22Rv1 (cell line): Measurements from ENCODE around the gene PANK4.

ENCODE experiments used
- H3K27ac ChIP-seq: fragments of 450-650 bp; 2 replicates; pipeline ENCODE4 v1.5.1; 2017
- CTCF ChIP-seq: fragments of 450-650 bp; IDR thresholded peaks from 2 replicates; pipeline ENCODE4 v1.5.1; 2017; ENCODE audit warnings: mild to moderate bottlenecking
- ZFX ChIP-seq: fragments of 450-650 bp; IDR thresholded peaks from 2 replicates; pipeline ENCODE4 v1.6.1; 2017; ENCODE audit warnings: antibody characterized with exemption, borderline replicate concordance

Gene PANK4

GRCh38 chr1:2503554-2504224, 22.7 kb downstream of the PANK4 start:
- H3K27ac ChIP-seq = no peak overlapping the region

GRCh38 chr1:2502661-2503553, 23.5 kb downstream of the PANK4 start:
- TF ChIP-seq ZFX = no peak
- no peak for TF ChIP-seq CTCF
- no peak overlapping the region for H3K27ac ChIP-seq

More at GRCh38 chr1:2503554-2504224, 22.7 kb downstream of the PANK4 start:
- TF ChIP-seq ZFX = no peak
- TF ChIP-seq CTCF = no peak

GRCh38 chr1:2502210-2502609, 24.2 kb downstream of the PANK4 start:
- H3K27ac ChIP-seq = no peak overlapping the region

GRCh38 chr1:2501820-2502119, 24.6 kb downstream of the PANK4 start:
- no peak overlapping the region for H3K27ac ChIP-seq
- TF ChIP-seq CTCF (no peak), ZFX (no peak)

More at GRCh38 chr1:2502210-2502609, 24.2 kb downstream of the PANK4 start:
- no peak for TF ChIP-seq ZFX
- no peak for TF ChIP-seq CTCF

- H3K27ac ChIP-seq = no peak overlapping the region
- no peak for TF ChIP-seq ZFX
- TF ChIP-seq CTCF = no peak
These were observed 25.2 kb downstream of the PANK4 start for GRCh38 chr1:2501041-2501819.

- TF ChIP-seq ZFX = no peak
- TF ChIP-seq CTCF = no peak
- no peak overlapping the region for H3K27ac ChIP-seq
These were observed 26.3 kb downstream of the PANK4 start for GRCh38 chr1:2499986-2500596.
